Measurements from ENCODE around the gene TRIM66.

TRIM66 gene

GRCh38 chr11:8713760-8714454 lies 31.4 kb upstream of the TRIM66 start:
- FAIRE-seq (no peak), DNase-seq (ENCODE audit: insufficient read length, low spot score) (no peak)
- TF ChIP-seq, protein P1, sequence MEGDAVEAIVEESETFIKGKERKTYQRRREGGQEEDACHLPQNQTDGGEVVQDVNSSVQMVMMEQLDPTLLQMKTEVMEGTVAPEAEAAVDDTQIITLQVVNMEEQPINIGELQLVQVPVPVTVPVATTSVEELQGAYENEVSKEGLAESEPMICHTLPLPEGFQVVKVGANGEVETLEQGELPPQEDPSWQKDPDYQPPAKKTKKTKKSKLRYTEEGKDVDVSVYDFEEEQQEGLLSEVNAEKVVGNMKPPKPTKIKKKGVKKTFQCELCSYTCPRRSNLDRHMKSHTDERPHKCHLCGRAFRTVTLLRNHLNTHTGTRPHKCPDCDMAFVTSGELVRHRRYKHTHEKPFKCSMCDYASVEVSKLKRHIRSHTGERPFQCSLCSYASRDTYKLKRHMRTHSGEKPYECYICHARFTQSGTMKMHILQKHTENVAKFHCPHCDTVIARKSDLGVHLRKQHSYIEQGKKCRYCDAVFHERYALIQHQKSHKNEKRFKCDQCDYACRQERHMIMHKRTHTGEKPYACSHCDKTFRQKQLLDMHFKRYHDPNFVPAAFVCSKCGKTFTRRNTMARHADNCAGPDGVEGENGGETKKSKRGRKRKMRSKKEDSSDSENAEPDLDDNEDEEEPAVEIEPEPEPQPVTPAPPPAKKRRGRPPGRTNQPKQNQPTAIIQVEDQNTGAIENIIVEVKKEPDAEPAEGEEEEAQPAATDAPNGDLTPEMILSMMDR (IDR thresholded peaks at IDR 0.05; ENCODE audit: insufficient read depth, missing control alignments), result no peak

DNA sequence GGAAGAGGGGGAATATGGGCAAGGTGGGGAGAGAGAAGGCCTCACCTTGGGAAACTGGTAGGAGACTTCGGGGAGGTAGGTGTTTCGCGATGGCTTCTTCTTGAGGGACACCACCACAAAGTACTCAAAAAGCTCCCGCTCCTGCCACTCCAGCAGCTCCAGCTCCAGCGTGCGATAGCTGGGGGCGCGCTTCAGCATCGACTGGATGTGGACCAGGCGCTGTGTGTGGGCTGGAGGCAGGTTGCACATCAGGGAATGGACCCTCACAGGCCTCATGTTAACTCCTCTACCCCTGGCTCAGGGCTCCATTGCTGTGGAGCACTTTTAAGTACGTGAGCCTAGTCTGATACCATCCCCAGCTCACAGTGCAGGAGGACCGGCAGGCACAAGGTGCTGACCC lies 30.0 kb upstream of the TRIM66 start:
- FAIRE-seq (no peak), DNase-seq (ENCODE audit: insufficient read length, low spot score) (no peak)

DNA sequence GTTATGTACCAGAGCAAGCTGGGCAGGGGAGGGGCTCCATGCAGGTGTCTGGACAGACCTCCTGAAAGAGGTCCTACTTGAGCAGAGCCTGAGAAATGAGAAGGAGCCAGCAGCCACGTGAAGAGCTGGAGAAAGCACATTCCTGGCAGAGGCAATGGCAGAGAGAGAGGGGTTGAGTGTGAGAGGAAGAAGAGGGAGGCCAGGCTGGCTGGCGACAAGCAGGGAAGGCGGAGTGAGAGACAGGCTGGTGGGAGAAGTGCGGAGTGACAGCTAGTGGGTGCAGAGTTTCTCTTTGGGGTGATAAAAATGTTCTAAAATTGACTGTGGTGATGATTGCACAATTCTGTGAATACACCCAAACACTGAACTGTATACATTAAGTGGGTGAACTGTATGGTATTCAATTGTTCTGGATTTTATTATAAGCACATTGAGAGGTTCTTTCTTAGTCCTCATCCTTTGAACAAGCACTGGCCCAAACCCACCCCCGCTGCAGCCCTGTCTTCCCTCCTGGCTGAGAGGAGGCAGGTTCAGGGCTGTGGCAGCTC lies 29.5 kb upstream of the TRIM66 start:
- FAIRE-seq (no peak), DNase-seq (ENCODE audit: insufficient read length, low spot score) (no peak)
- TF ChIP-seq, protein P1 (IDR thresholded peaks at IDR 0.05; ENCODE audit: insufficient read depth, missing control alignments), result no peak

More for the DNA sequence above, 30.0 kb upstream of the TRIM66 start:
- TF ChIP-seq, protein P1 (IDR thresholded peaks at IDR 0.05; ENCODE audit: insufficient read depth, missing control alignments), result no peak

DNA sequence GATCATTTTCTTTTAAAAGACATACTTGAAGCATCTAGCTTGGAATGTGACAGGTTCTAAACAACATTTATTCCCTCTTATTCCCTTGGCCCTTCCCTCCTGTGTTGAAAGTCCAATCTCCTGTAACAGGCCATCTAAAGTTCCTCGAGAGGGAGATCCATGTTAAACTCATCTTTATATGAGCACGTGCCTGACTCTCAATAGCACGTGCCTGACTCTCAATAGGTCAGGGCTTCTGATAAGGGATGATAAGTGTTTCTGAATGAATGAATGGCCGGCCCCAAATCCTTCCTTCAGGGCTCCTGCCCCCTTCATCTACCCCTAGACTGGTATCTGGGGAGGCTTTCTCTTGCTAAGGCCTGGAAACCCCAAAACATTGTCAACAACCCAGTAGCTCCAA lies 27.3 kb upstream of the TRIM66 start:
- DNase-seq (ENCODE audit: insufficient read length, low spot score), result no peak
- FAIRE-seq, result no peak
- TF ChIP-seq, protein P1 (IDR thresholded peaks at IDR 0.05; ENCODE audit: insufficient read depth, missing control alignments), result no peak

GRCh38 chr11:8709002-8709672 lies 26.7 kb upstream of the TRIM66 start:
- DNase-seq (ENCODE audit: insufficient read length, low spot score) (no peak), FAIRE-seq (no peak)
- TF ChIP-seq, protein P1 (IDR thresholded peaks at IDR 0.05; ENCODE audit: insufficient read depth, missing control alignments), result no peak

DNA sequence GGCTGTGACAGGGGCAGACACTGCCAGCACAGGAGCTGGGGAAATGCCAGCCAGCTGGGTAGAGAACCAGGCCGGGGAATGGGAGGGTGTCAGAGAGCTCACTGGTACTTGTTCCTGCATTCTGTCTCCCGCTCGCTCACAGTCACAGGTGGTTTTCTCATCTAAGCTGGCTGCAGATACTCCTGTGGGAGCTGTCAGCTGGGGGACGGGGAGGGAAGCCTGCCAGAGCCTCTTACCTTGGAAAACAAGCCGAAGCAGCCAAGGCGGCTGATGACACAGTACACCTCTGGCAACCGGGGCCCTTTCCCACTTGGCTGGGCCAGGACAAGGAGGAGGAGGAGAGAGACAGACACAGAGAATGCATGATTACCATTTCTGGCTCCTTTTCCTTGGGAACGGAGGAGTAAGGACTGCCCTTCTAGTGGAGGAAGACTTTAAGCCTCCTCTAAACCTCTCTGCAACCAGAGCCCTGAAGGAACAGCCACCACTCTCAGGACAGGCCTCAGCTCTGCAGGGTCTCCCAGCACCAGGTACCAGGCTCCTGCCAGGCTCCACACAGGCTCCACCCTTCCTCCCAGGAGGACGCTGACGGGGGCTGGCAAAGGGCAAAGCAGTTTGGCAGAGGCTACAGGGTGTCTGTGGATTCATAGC lies 25.2 kb upstream of the TRIM66 start:
- FAIRE-seq (no peak), DNase-seq (ENCODE audit: insufficient read length, low spot score) (no peak)
- TF ChIP-seq, protein P1 (IDR thresholded peaks at IDR 0.05; ENCODE audit: insufficient read depth, missing control alignments), result no peak
